Heart right ventricle (tissue), 16 donors: Measurements from ENCODE around the gene ADAM12. TPM values are rescaled to one million over a fixed set of nuclear protein-coding genes. Genes with fewer than 3 reads are reported as not detected.

Experiments used
- ATAC-seq, 8 donors: fragments of 200-7000 bp; cut with Tn5 transposase; one replicate each; pipeline ENCODE4 v1.9.1; 2020; ENCODE audit warnings: mild to moderate bottlenecking in 8 of 8, moderate library complexity in 8 of 8, moderate number of reproducible peaks in 1 of 8
- DNase-seq, 2 donors: peaks; one replicate each; pipeline ENCODE4 v3.0.0-alpha.2; 2020
- H3K27ac ChIP-seq, 10 donors: fragments of 200-600 bp; sonication (generic) in 2 of 10; one replicate each; pipeline versions ENCODE4 v1.5.0 to v1.8.0; 2020 to 2022; ENCODE audit warnings: mild to moderate bottlenecking in 3 of 10
- H3K27me3 ChIP-seq, 7 donors: fragments of 200-600 bp; one replicate each; pipeline ENCODE4 v1.8.0; 2021 to 2022; ENCODE audit warnings: mild to moderate bottlenecking in 2 of 7
- H3K36me3 ChIP-seq, 9 donors: fragments of 200-600 bp; sonication (generic) in 1 of 9; one replicate each; pipeline versions ENCODE4 v1.5.0 to v1.8.0; 2020 to 2022; ENCODE audit warnings: mild to moderate bottlenecking in 2 of 9
- H3K4me1 ChIP-seq, 9 donors: fragments of 200-600 bp; sonication (generic) in 1 of 9; one replicate each; pipeline versions ENCODE4 v1.5.0 to v1.8.0; 2020 to 2022; ENCODE audit warnings: mild to moderate bottlenecking in 4 of 9
- H3K4me3 ChIP-seq, 10 donors: fragments of 200-600 bp; sonication (generic) in 2 of 10; one replicate each; pipeline versions ENCODE4 v1.5.0 to v1.8.0; 2020 to 2022; ENCODE audit warnings: mild to moderate bottlenecking in 7 of 10, moderate library complexity in 2 of 10
- H3K9me3 ChIP-seq, 11 donors: fragments of 200-600 bp in 10 of 11; sonication (generic) in 2 of 11; one replicate each; pipeline versions ENCODE4 v1.5.0 to v1.8.0; 2013 to 2022; ENCODE audit warnings: mild to moderate bottlenecking in 2 of 11, control low read depth in 1 of 11, moderate library complexity in 1 of 11
- WGBS, 2 donors: extraction: QIAGEN DNeasy Blood & Tissue Kit; methylation state at CpG; one replicate each; pipeline ENCODE4 v1.1.7; 2013; ENCODE audit warnings: inconsistent platforms in 1 of 2; 5-methylcytosine and 5-hydroxymethylcytosine counted together
- intact Hi-C, 10 donors: fragments of 100-400 bp; cut with DNase I; formaldehyde crosslinking; loops; one replicate each; pipeline versions ENCODE4 v1.11.1 to v1.14.2; 2022
- polyA plus RNA-seq, 2 donors: library from polyadenylated mRNA; stranded (reverse); fragments of 200-250 nt; gene quantifications; one replicate each; pipeline ENCODE4 v1.2.3, GENCODE V29; 2013
- total RNA-seq, 10 donors: library from RNA; stranded (reverse); fragmentation: NEBNext Ultra II Directional in 3 of 10; extraction: Animal tissue kit (Norgen Biotek cat#: 25700) in 3 of 10; gene quantifications; one replicate each; pipeline versions ENCODE4 v1.2.1 to v1.2.4, GENCODE V29; 2021 to 2023
- TF ChIP-seq, protein P1 (sequence below), 9 donors: fragments of 200-600 bp; sonication (generic) in 2 of 9; IDR thresholded peaks; one replicate each; pipeline versions ENCODE4 v1.5.0 to v1.8.0; 2021 to 2022; ENCODE audit warnings: antibody characterized with exemption in 9 of 9, mild to moderate bottlenecking in 5 of 9, moderate library complexity in 1 of 9
- donor health status: Arrhythmogenic right ventricular cardiomyopathy.
- donor health status: ischemic (EF 13 %, LVEDD 7.1; RV severe dilation, severe dysfunction).
- donor health status: healthy with polysubstance abuse.
- donor health status: DM: no; HTN: yes; CAD: no.
- donor health status: DM: no; HTN: no; CAD: no.
- donor health status: ischemic (EF 25% LVEDD 6.9; RV normal size, moderate dysfunction).
- donor health status: ischemic (EF 25% LVEDD 5.7; RV mildly dilated, moderate dysfunction).
- donor health status: healthy.
- donor health status: DM: yes; HTN: yes; CAD: no.
- donor health status: Ischemic cardiomyopathy.
- donor health status: ischemic (EF 35%, LVEDD 5.7; RV mildly dilated, moderate dysfunction).
- donor health status: nonischemic (EF 11% LVEDD 7.7; RV severe dilation, severe dysfunction).
- donor health status: DM: yes; HTN: yes; CAD: no.
- donor health status: PGD.
- donor health status: ischemic (EF 29% LVEDD 5.4; RV normal size, mild dysfunction).
- donor health status: nonischemic (EF 23%, LVEDD 6.1; RV moderate dilation, normal function).

ADAM12 gene
- total and polyA plus RNA-seq, 12 donors: 0.07 to 6.9 (median 0.47) TPM

DNA sequence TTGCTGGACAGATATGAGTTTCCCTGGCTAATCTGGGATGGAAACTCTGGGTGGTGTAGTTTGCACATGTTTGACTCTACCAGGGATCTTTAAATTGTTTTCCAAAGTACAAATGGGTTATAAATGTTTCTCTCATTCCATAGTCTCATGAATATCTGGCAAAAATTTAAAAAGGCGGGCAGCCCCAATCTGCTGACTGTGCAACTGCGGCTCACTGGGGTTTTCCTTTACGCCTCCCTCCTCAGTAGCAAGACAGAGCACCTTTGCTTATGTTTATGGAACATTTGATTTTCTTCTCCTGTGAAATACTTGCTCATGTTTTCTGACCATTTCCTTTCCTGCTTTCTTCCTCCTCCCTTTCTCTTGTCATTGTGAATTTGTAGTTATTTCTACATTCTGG is 105.0 kb downstream of the ADAM12 start:
- Histone ChIP-seq H3K36me3 (no peaks in the 10 kb centered on the region), H3K4me1 (no peaks in the 10 kb centered on the region), H3K4me3 (no peak overlapping the region), H3K27me3 (peaks cover 0 to 5% (median 0%) of the 10 kb centered on the region in 7 donors), H3K27ac (no peak overlapping the region), H3K9me3 (no peaks in the 10 kb centered on the region)
- TF ChIP-seq, protein P1, sequence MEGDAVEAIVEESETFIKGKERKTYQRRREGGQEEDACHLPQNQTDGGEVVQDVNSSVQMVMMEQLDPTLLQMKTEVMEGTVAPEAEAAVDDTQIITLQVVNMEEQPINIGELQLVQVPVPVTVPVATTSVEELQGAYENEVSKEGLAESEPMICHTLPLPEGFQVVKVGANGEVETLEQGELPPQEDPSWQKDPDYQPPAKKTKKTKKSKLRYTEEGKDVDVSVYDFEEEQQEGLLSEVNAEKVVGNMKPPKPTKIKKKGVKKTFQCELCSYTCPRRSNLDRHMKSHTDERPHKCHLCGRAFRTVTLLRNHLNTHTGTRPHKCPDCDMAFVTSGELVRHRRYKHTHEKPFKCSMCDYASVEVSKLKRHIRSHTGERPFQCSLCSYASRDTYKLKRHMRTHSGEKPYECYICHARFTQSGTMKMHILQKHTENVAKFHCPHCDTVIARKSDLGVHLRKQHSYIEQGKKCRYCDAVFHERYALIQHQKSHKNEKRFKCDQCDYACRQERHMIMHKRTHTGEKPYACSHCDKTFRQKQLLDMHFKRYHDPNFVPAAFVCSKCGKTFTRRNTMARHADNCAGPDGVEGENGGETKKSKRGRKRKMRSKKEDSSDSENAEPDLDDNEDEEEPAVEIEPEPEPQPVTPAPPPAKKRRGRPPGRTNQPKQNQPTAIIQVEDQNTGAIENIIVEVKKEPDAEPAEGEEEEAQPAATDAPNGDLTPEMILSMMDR (IDR thresholded peaks at IDR 0.05): no peak
- DNase-seq (no peak), ATAC-seq (no peak)
- intact Hi-C loops: no loop called here
- 94 to 97% methylated on average over 3 of the region's 3 CpGs for WGBS, 2 donors

DNA sequence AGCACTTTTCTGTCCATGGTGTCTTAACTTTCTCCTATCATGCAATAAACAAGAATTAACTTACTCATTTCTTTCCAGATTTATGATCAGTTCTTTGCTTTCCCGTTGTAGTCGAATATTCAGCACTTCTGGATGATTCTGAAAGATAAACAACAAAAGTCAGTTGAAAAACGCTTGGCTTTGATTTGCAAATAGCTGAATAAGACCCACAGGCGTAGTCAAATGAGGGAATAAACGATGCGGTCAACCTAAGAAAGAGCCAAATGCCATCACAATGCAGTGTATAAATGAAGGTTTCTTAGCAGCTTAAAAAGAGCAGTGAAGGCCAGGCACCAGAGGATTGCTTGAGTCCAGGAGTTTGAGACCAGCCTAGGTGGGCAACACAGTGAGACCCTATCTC is 109.4 kb downstream of the ADAM12 start:
- no peaks in the 10 kb centered on the region for H3K36me3 ChIP-seq
- 64% methylated on average over 6 of the region's 6 CpGs for WGBS, 2 donors
- H3K27me3 ChIP-seq: no peaks in the 10 kb centered on the region
- ATAC-seq (no peak), DNase-seq (no peak)
- H3K9me3 ChIP-seq: no peaks in the 10 kb centered on the region
- TF ChIP-seq, protein P1 (IDR thresholded peaks at IDR 0.05): no peak
- H3K4me3 ChIP-seq: no peak overlapping the region
- H3K4me1 ChIP-seq: no peaks in the 10 kb centered on the region
- intact Hi-C loops: no loop called here
- H3K27ac ChIP-seq: no peak overlapping the region

DNA sequence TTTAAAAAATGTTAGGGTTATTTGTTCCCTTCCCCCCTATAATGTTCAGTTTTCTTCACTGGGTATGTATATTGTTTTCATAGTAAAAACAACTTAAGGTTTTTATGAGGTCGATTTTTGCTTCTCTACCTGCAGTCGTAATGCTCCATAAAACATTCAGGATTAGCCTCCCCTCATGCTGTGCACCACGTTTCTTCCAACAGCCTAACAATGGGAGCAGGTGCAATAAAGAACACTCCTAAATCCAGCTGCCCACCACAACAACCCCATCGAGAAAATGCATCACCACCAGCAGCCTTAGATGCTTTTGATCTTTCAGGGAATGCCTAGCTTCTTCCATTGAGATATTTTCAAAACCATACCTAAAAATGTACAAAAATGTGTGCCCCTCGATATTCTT is 111.1 kb downstream of the ADAM12 start:
- TF ChIP-seq, protein P1 (IDR thresholded peaks at IDR 0.05): no peak
- WGBS, 2 donors: 56 to 59% methylated on average over 5 of the region's 5 CpGs
- ATAC-seq: no peak
- Histone ChIP-seq H3K4me1 (no peaks in the 10 kb centered on the region), H3K27ac (no peak overlapping the region), H3K9me3 (no peaks in the 10 kb centered on the region), H3K36me3 (no peaks in the 10 kb centered on the region), H3K4me3 (no peak overlapping the region), H3K27me3 (no peaks in the 10 kb centered on the region)
- DNase-seq: no peak
- intact Hi-C loops: no loop called here

DNA sequence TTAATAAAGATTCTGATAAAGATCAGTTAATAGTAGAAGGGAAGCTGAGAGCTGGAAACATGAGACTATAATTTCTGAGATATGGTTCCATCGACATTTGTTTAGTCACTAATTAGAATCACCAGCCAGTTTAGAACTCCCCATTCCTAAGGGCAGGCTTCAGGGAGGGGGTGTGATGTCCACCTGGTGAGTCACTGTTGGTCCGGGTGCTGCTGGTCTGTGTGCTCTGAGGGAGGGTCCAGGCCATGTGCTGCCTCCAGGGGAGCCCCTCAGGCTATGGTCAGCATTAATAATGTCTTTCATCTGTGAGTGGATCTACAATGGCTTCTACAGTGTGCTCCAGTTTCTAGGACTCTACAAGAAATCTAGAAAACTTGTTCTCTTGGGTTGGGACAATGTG is 115.8 kb downstream of the ADAM12 start:
- TF ChIP-seq, protein P1 (IDR thresholded peaks at IDR 0.05): no peak
- intact Hi-C loops: no loop called here
- H3K27me3 ChIP-seq: no peaks in the 10 kb centered on the region
- H3K27ac ChIP-seq: no peak overlapping the region
- no peaks in the 10 kb centered on the region for H3K4me1 ChIP-seq
- no peaks in the 10 kb centered on the region for H3K36me3 ChIP-seq
- DNase-seq (no peak), ATAC-seq (no peak)
- no peak overlapping the region for H3K4me3 ChIP-seq
- no peaks in the 10 kb centered on the region for H3K9me3 ChIP-seq
- WGBS, 2 donors: 89 to 90% methylated on average over 2 of the region's 2 CpGs

DNA sequence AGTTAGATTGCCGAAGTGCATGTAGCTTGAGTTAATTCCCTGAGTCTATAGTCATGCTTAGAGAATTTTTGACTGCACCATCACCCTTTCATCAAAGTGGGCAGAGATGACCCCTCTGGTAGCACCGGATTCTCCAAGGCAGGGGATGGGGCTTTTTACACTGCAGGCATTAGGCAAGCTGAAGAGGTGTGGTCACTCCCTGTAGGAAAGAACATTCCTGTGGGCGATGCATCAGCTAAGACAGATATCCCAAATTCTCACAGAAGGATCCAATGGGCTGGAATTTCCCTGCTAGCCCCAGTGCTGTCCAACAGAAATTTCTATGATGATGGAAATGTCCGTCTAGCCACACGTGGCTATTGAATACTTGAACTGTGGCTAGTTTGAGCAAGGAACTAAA is 118.2 kb downstream of the ADAM12 start:
- TF ChIP-seq, protein P1 (IDR thresholded peaks at IDR 0.05): no peak
- H3K36me3 ChIP-seq: no peaks in the 10 kb centered on the region
- no peak overlapping the region for H3K27ac ChIP-seq
- no peak overlapping the region for H3K4me3 ChIP-seq
- ATAC-seq (no peak), DNase-seq (no peak)
- H3K9me3 ChIP-seq: peaks cover 0 to 10% (median 0%) of the 10 kb centered on the region in 11 donors
- intact Hi-C loops: no loop called here
- no peaks in the 10 kb centered on the region for H3K4me1 ChIP-seq
- H3K27me3 ChIP-seq: no peaks in the 10 kb centered on the region
- WGBS, 2 donors: 86 to 90% methylated on average over 5 of the region's 5 CpGs
